ENCODE measurements around the gene SLC8A2.

DNA sequence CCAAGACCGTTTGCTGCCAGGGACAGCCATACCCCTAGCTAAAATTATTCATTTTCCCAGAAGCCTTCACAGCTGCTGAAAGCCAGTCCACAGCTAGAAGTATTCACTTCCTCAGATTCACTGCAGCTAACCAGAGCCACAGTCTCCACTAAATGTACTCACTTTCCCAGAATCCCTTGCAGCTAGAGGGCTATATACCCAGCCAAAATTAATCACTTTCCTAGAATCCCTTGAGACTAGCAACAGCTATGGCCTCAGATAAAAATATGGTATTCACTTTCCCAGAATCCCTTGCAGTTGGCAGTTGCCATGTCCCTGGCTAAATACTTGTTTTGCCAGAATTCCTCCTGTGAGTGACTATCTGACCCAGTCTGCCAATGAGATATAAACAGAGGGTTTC, 38.6 kb downstream of the SLC8A2 start:
- TF ChIP-seq, protein P1, sequence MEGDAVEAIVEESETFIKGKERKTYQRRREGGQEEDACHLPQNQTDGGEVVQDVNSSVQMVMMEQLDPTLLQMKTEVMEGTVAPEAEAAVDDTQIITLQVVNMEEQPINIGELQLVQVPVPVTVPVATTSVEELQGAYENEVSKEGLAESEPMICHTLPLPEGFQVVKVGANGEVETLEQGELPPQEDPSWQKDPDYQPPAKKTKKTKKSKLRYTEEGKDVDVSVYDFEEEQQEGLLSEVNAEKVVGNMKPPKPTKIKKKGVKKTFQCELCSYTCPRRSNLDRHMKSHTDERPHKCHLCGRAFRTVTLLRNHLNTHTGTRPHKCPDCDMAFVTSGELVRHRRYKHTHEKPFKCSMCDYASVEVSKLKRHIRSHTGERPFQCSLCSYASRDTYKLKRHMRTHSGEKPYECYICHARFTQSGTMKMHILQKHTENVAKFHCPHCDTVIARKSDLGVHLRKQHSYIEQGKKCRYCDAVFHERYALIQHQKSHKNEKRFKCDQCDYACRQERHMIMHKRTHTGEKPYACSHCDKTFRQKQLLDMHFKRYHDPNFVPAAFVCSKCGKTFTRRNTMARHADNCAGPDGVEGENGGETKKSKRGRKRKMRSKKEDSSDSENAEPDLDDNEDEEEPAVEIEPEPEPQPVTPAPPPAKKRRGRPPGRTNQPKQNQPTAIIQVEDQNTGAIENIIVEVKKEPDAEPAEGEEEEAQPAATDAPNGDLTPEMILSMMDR (conservative IDR thresholded peaks at IDR 0.05; ENCODE audit: low read depth in 2 of 2) = no peak
- TF ChIP-seq, protein P2, sequence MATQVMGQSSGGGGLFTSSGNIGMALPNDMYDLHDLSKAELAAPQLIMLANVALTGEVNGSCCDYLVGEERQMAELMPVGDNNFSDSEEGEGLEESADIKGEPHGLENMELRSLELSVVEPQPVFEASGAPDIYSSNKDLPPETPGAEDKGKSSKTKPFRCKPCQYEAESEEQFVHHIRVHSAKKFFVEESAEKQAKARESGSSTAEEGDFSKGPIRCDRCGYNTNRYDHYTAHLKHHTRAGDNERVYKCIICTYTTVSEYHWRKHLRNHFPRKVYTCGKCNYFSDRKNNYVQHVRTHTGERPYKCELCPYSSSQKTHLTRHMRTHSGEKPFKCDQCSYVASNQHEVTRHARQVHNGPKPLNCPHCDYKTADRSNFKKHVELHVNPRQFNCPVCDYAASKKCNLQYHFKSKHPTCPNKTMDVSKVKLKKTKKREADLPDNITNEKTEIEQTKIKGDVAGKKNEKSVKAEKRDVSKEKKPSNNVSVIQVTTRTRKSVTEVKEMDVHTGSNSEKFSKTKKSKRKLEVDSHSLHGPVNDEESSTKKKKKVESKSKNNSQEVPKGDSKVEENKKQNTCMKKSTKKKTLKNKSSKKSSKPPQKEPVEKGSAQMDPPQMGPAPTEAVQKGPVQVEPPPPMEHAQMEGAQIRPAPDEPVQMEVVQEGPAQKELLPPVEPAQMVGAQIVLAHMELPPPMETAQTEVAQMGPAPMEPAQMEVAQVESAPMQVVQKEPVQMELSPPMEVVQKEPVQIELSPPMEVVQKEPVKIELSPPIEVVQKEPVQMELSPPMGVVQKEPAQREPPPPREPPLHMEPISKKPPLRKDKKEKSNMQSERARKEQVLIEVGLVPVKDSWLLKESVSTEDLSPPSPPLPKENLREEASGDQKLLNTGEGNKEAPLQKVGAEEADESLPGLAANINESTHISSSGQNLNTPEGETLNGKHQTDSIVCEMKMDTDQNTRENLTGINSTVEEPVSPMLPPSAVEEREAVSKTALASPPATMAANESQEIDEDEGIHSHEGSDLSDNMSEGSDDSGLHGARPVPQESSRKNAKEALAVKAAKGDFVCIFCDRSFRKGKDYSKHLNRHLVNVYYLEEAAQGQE (IDR thresholded peaks at IDR 0.05; ENCODE audit: unreplicated experiment) = no peak
- TF ChIP-seq EZH2 (IDR thresholded peaks at IDR 0.05; ENCODE audit: low read depth, unreplicated experiment) = no peak
- no peak for TF ChIP-seq EZH2phosphoT487 (IDR thresholded peaks at IDR 0.05; ENCODE audit: unreplicated experiment)
- no peak for TF ChIP-seq POLR2AphosphoS5 (IDR thresholded peaks at IDR 0.05; ENCODE audit: low read depth)
- TF ChIP-seq CREB1 (CRISPR knock-in tag; IDR thresholded peaks at IDR 0.05; ENCODE audit: low read depth) = no peak
- TF ChIP-seq JUNB (IDR thresholded peaks at IDR 0.05; ENCODE audit: unreplicated experiment) = no peak
- no peak for TF ChIP-seq ZNF331 (CRISPR knock-in tag; IDR thresholded peaks at IDR 0.05; ENCODE audit: low read depth)
